ENCODE results near the gene SART1.

SART1 gene

GRCh38 chr11:65964906-65965305 lies 3.4 kb downstream of the SART1 start:
- no peaks in the 10 kb centered on the region for H3K9me3 ChIP-seq (ENCODE audit: control insufficient read depth in 2 of 2, low read length in 2 of 2)
- no peaks in the 10 kb centered on the region for H3K27me3 ChIP-seq (ENCODE audit: control insufficient read depth in 2 of 2, insufficient read depth in 2 of 2, low read length in 2 of 2)
- H3K27ac ChIP-seq (ENCODE audit: low read depth in 2 of 2, low read length in 2 of 2) = no peak overlapping the region
- H3K9ac ChIP-seq (ENCODE audit: low read depth in 1 of 2, low read length in 2 of 2) = no peak overlapping the region
- no peak overlapping the region for H3K4me3 ChIP-seq (ENCODE audit: low read length in 2 of 2)
- peaks cover 14 to 19% of the 10 kb centered on the region in 2 donors for H3K4me1 ChIP-seq (ENCODE audit: control insufficient read depth in 2 of 2, insufficient read depth in 2 of 2, low read length in 2 of 2)
- peaks cover 46 to 54% of the 10 kb centered on the region in 2 donors for H3K36me3 ChIP-seq (ENCODE audit: control insufficient read depth in 2 of 2, insufficient read depth in 2 of 2, low read length in 2 of 2)

DNA sequence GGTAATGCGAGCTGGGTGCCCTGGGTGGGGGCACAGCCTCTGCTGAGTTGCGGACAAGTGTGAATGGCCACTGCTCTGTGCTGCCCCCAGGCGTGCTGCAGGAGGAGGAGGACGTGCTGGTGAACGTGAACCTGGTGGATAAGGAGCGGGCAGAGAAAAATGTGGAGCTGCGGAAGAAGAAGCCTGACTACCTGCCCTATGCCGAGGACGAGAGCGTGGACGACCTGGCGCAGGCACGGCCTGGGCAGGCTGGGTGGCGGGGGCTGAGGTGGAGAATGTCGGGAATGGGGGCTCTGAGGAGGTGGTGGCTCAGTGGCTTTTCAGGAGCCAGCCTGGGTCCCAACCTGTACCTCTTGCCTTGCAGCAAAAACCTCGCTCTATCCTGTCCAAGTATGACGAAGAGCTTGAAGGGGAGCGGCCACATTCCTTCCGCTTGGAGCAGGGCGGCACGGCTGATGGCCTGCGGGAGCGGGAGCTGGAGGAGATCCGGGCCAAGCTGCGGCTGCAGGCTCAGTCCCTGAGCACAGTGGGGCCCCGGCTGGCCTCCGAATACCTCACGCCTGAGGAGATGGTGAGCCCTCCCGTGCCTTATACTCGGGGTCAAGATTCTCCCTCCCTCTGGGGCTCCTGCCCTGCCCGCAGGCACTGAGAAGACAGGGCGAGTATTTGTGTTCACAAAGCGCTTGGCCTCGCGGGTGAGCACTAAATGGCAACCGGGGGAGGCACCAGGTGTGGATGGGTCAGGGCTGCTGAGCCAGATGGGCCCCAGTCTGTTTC lies 4.6 kb downstream of the SART1 start:
- peaks cover 11 to 16% of the 10 kb centered on the region in 2 donors for H3K4me1 ChIP-seq (ENCODE audit: control insufficient read depth in 2 of 2, insufficient read depth in 2 of 2, low read length in 2 of 2)
- no peak overlapping the region for H3K27ac ChIP-seq (ENCODE audit: low read depth in 2 of 2, low read length in 2 of 2)
- no peak overlapping the region for H3K4me3 ChIP-seq (ENCODE audit: low read length in 2 of 2)
- no peak overlapping the region for H3K9ac ChIP-seq (ENCODE audit: low read depth in 1 of 2, low read length in 2 of 2)
- H3K27me3 ChIP-seq (ENCODE audit: control insufficient read depth in 2 of 2, insufficient read depth in 2 of 2, low read length in 2 of 2) = no peaks in the 10 kb centered on the region
- no peaks in the 10 kb centered on the region for H3K9me3 ChIP-seq (ENCODE audit: control insufficient read depth in 2 of 2, low read length in 2 of 2)
- peaks cover 47 to 58% of the 10 kb centered on the region in 2 donors for H3K36me3 ChIP-seq (ENCODE audit: control insufficient read depth in 2 of 2, insufficient read depth in 2 of 2, low read length in 2 of 2)

DNA sequence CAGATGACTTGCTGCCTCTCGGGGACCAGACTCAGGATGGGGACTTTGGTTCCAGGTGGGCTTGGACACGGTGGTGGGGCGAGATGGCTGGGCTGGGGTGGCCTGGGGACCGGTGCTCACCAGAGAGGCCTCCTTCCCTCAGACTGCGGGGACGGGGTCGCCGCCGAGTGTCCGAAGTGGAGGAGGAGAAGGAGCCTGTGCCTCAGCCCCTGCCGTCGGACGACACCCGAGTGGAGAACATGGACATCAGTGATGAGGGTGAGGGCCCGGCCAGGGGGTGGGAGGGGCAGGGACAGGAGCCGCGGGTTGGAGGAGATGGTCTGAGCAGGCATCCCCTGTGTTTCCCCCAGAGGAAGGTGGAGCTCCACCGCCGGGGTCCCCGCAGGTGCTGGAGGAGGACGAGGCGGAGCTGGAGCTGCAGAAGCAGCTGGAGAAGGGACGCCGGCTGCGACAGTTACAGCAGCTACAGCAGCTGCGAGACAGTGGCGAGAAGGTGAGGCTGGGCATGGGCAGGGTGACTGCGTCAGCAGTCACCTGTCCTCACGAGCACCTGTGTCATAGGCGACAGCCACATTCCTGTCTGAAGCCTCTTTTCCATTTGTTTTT lies 5.9 kb downstream of the SART1 start:
- H3K36me3 ChIP-seq (ENCODE audit: control insufficient read depth in 2 of 2, insufficient read depth in 2 of 2, low read length in 2 of 2) = peaks cover 47 to 60% of the 10 kb centered on the region in 2 donors
- H3K27me3 ChIP-seq (ENCODE audit: control insufficient read depth in 2 of 2, insufficient read depth in 2 of 2, low read length in 2 of 2) = no peaks in the 10 kb centered on the region
- no peak overlapping the region for H3K4me3 ChIP-seq (ENCODE audit: low read length in 2 of 2)
- H3K9me3 ChIP-seq (ENCODE audit: control insufficient read depth in 2 of 2, low read length in 2 of 2) = no peaks in the 10 kb centered on the region
- peaks cover 8 to 10% of the 10 kb centered on the region in 2 donors for H3K4me1 ChIP-seq (ENCODE audit: control insufficient read depth in 2 of 2, insufficient read depth in 2 of 2, low read length in 2 of 2)
- H3K27ac ChIP-seq (ENCODE audit: low read depth in 2 of 2, low read length in 2 of 2) = no peak overlapping the region
- H3K9ac ChIP-seq (ENCODE audit: low read depth in 1 of 2, low read length in 2 of 2) = no peak overlapping the region

DNA sequence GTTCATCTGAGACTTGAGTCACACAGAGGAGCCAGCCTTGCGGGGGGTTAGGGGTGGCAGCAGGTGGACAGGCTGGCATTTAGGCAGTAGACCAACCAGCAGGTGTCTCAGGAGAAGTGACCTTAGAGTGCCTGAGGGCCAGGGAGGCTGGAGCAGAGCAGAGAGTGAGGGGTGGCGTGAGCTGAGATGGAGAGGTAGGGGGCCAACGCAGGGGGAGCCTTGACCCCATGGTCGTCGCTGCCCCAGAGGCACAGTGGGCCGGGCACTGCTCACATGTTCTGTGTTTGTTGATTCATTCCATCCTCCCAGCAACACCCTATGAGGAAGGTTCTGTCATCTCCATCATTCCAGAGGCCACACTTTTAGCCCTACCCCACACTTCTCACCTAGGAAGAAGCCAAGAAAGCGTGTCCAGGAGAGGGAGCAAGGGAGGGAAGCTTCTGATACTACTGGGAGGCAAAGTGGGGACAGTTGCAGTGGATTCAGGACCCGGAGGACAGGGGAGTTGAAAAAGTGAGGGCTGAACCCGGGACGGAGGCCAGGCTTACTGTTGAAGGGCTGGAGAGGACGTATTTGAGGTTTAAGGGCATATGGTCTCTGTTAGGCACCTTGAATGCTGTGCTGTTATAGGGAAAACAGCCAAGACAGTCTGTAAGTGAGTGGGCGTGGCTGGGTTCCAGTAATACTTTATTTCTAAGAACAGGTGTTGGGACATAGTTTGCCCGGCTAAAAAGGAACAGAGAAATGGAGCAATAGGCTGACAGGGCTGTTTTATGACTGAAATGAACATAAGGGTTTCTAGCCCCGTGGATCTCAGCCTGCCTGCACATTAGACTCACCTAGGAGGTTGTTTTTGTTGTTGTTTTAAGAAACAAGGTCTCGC lies 7.3 kb downstream of the SART1 start:
- Histone ChIP-seq H3K27ac (ENCODE audit: low read depth in 2 of 2, low read length in 2 of 2) (no peak overlapping the region), H3K4me1 (ENCODE audit: control insufficient read depth in 2 of 2, insufficient read depth in 2 of 2, low read length in 2 of 2) (no peaks in the 10 kb centered on the region), H3K9me3 (ENCODE audit: control insufficient read depth in 2 of 2, low read length in 2 of 2) (no peaks in the 10 kb centered on the region), H3K9ac (ENCODE audit: low read depth in 1 of 2, low read length in 2 of 2) (no peak overlapping the region), H3K36me3 (ENCODE audit: control insufficient read depth in 2 of 2, insufficient read depth in 2 of 2, low read length in 2 of 2) (peaks cover 47 to 63% of the 10 kb centered on the region in 2 donors), H3K27me3 (ENCODE audit: control insufficient read depth in 2 of 2, insufficient read depth in 2 of 2, low read length in 2 of 2) (no peaks in the 10 kb centered on the region), H3K4me3 (ENCODE audit: low read length in 2 of 2) (no peak overlapping the region)

DNA sequence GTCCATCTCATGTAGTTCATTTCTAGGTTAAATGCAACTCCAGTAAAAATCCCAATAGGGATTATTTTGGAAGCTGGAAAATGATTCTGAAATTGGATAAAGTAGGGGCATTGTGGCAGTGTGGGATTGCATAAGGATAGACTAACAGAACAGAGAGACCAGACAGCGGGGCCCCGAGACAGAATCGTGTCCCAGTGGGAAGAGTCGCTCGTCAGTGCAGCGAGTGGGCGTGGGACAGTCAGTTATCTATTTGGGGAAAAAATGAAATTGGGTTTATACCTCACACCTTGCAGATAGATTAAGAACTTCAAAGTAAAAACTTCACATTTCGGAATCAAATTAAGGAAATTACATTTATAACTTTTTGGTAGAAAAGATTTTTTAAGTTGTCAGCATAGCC lies 10.6 kb downstream of the SART1 start:
- H3K9ac ChIP-seq (ENCODE audit: low read depth in 1 of 2, low read length in 2 of 2) = no peak overlapping the region
- H3K9me3 ChIP-seq (ENCODE audit: control insufficient read depth in 2 of 2, low read length in 2 of 2) = no peaks in the 10 kb centered on the region
- no peak overlapping the region for H3K4me3 ChIP-seq (ENCODE audit: low read length in 2 of 2)
- H3K36me3 ChIP-seq (ENCODE audit: control insufficient read depth in 2 of 2, insufficient read depth in 2 of 2, low read length in 2 of 2) = peaks cover 24 to 43% of the 10 kb centered on the region in 2 donors
- H3K27ac ChIP-seq (ENCODE audit: low read depth in 2 of 2, low read length in 2 of 2) = no peak overlapping the region
- H3K27me3 ChIP-seq (ENCODE audit: control insufficient read depth in 2 of 2, insufficient read depth in 2 of 2, low read length in 2 of 2) = no peaks in the 10 kb centered on the region
- no peaks in the 10 kb centered on the region for H3K4me1 ChIP-seq (ENCODE audit: control insufficient read depth in 2 of 2, insufficient read depth in 2 of 2, low read length in 2 of 2)

GRCh38 chr11:65973439-65974110 lies 12.0 kb downstream of the SART1 start:
- Histone ChIP-seq H3K27ac (ENCODE audit: low read depth in 2 of 2, low read length in 2 of 2) (no peak overlapping the region), H3K4me3 (ENCODE audit: low read length in 2 of 2) (no peak overlapping the region), H3K27me3 (ENCODE audit: control insufficient read depth in 2 of 2, insufficient read depth in 2 of 2, low read length in 2 of 2) (no peaks in the 10 kb centered on the region), H3K9me3 (ENCODE audit: control insufficient read depth in 2 of 2, low read length in 2 of 2) (no peaks in the 10 kb centered on the region), H3K9ac (ENCODE audit: low read depth in 1 of 2, low read length in 2 of 2) (no peak overlapping the region), H3K36me3 (ENCODE audit: control insufficient read depth in 2 of 2, insufficient read depth in 2 of 2, low read length in 2 of 2) (peaks cover 23 to 42% of the 10 kb centered on the region in 2 donors), H3K4me1 (ENCODE audit: control insufficient read depth in 2 of 2, insufficient read depth in 2 of 2, low read length in 2 of 2) (no peaks in the 10 kb centered on the region)

GRCh38 chr11:65975771-65976170 lies 14.2 kb downstream of the SART1 start:
- no peaks in the 10 kb centered on the region for H3K4me1 ChIP-seq (ENCODE audit: control insufficient read depth in 2 of 2, insufficient read depth in 2 of 2, low read length in 2 of 2)
- no peak overlapping the region for H3K4me3 ChIP-seq (ENCODE audit: low read length in 2 of 2)
- peaks cover 25 to 36% of the 10 kb centered on the region in 2 donors for H3K36me3 ChIP-seq (ENCODE audit: control insufficient read depth in 2 of 2, insufficient read depth in 2 of 2, low read length in 2 of 2)
- H3K9ac ChIP-seq (ENCODE audit: low read depth in 1 of 2, low read length in 2 of 2) = no peak overlapping the region
- no peak overlapping the region for H3K27ac ChIP-seq (ENCODE audit: low read depth in 2 of 2, low read length in 2 of 2)
- H3K27me3 ChIP-seq (ENCODE audit: control insufficient read depth in 2 of 2, insufficient read depth in 2 of 2, low read length in 2 of 2) = no peaks in the 10 kb centered on the region
- no peaks in the 10 kb centered on the region for H3K9me3 ChIP-seq (ENCODE audit: control insufficient read depth in 2 of 2, low read length in 2 of 2)

- no peak overlapping the region for H3K4me3 ChIP-seq (ENCODE audit: low read length in 2 of 2)
- no peaks in the 10 kb centered on the region for H3K9me3 ChIP-seq (ENCODE audit: control insufficient read depth in 2 of 2, low read length in 2 of 2)
- no peaks in the 10 kb centered on the region for H3K27me3 ChIP-seq (ENCODE audit: control insufficient read depth in 2 of 2, insufficient read depth in 2 of 2, low read length in 2 of 2)
- no peak overlapping the region for H3K9ac ChIP-seq (ENCODE audit: low read depth in 1 of 2, low read length in 2 of 2)
- H3K4me1 ChIP-seq (ENCODE audit: control insufficient read depth in 2 of 2, insufficient read depth in 2 of 2, low read length in 2 of 2) = no peaks in the 10 kb centered on the region
- H3K36me3 ChIP-seq (ENCODE audit: control insufficient read depth in 2 of 2, insufficient read depth in 2 of 2, low read length in 2 of 2) = peaks cover 25 to 36% of the 10 kb centered on the region in 2 donors
- H3K27ac ChIP-seq (ENCODE audit: low read depth in 2 of 2, low read length in 2 of 2) = no peak overlapping the region
Observed at GRCh38 chr11:65976216-65977176, 15.0 kb downstream of the SART1 start.

Data from mucosa of rectum (tissue), 2 donors.